Endothelial cell of umbilical vein (primary cell): ENCODE measurements around the gene PRR11. TPM values are rescaled to one million over a fixed set of nuclear protein-coding genes. Genes with fewer than 3 reads are reported as not detected.

ENCODE experiments used
- BruUV-seq: library from RNA; stranded (reverse); fragments of 400-500 nt; replicated peaks from 2 replicates; lab custom pipeline; 2021; lab: Mats Ljungman, UMichigan
- CTCF ChIA-PET: fragments of 300-600, 350-600 bp; sonication (Branson Sonifier 250); formaldehyde crosslinking; loops from one replicate; lab custom pipeline; 2021; ENCODE audit warnings: antibody characterized with exemption, inconsistent platforms; lab: Charles Lee
- POLR2A ChIA-PET: fragments of 300-600, 350-600 bp; sonication (Branson Sonifier 250); formaldehyde crosslinking; loops from one replicate; lab custom pipeline; 2021; ENCODE audit warnings: antibody characterized with exemption, inconsistent platforms; lab: Charles Lee
- DNase-seq: peaks from one replicate; pipeline ENCODE4 v3.0.0-alpha.2; 2011; ENCODE audit warnings: low read depth, low spot score
- FAIRE-seq: peaks from 2 replicates; lab custom pipeline; 2011; peaks lifted over from hg19 to GRCh38; lab: Jason Lieb, UNC
- H2AFZ ChIP-seq: 2 replicates; pipeline ENCODE4 v1.6.0; 2012; ENCODE audit warnings: low read depth, low read length, control low read depth, inconsistent platforms
- H3K27ac ChIP-seq: 2 replicates; pipeline ENCODE4 v1.5.1; 2011; ENCODE audit warnings: low read depth, mild to moderate bottlenecking, control low read depth, low read length, moderate library complexity; ENCODE audit not compliant: insufficient read depth
- H3K27me3 ChIP-seq, 2 experiments: 2 replicates each; pipeline versions ENCODE4 v1.6.0 to v1.6.1; 2011; ENCODE audit warnings: low read length in 2 of 2, mixed read lengths in 1 of 2; ENCODE audit not compliant: control insufficient read depth in 2 of 2, insufficient read depth in 2 of 2
- H3K36me3 ChIP-seq, 2 experiments: 2 replicates in 1 of 2; 3 replicates in 1 of 2; pipeline ENCODE4 v1.5.1; 2011; ENCODE audit warnings: low read length in 2 of 2, mild to moderate bottlenecking in 1 of 2, moderate library complexity in 1 of 2; ENCODE audit not compliant: control insufficient read depth in 2 of 2, insufficient read depth in 2 of 2; ENCODE audit errors: extremely low read depth in 1 of 2
- H3K4me1 ChIP-seq: 3 replicates; pipeline ENCODE4 v1.5.1; 2011; ENCODE audit warnings: mild to moderate bottlenecking, low read length; ENCODE audit not compliant: control insufficient read depth, insufficient read depth; ENCODE audit errors: extremely low read depth
- H3K4me2 ChIP-seq: 2 replicates; pipeline ENCODE4 v1.6.1; 2011; ENCODE audit warnings: low read length, control low read depth, mixed read lengths; ENCODE audit not compliant: insufficient read depth
- H3K4me3 ChIP-seq, 3 experiments: fragments of 200-600 bp in 1 of 3; sonication (generic), shearing (Covaris generic) in 1 of 3; replicated peaks in 1 of 3; 2 replicates each; pipeline ENCODE4 v1.5.1; 2011 to 2016; ENCODE audit warnings: control low read depth in 3 of 3, low read length in 3 of 3, mild to moderate bottlenecking in 2 of 3, inconsistent platforms in 1 of 3, low read depth in 1 of 3, moderate library complexity in 1 of 3; ENCODE audit not compliant: insufficient read depth in 1 of 3
- H3K79me2 ChIP-seq: 2 replicates; pipeline ENCODE4 v1.6.0; 2012; ENCODE audit warnings: low read length, inconsistent platforms; ENCODE audit not compliant: control insufficient read depth, insufficient read depth
- H3K9ac ChIP-seq: replicated peaks from 2 replicates; pipeline ENCODE3; 2011; ENCODE audit warnings: low read length, control low read depth; ENCODE audit not compliant: insufficient read depth; ENCODE audit errors: extremely low read depth
- H3K9me1 ChIP-seq: replicated peaks from 3 replicates; pipeline ENCODE4 v1.6.0; 2011; ENCODE audit warnings: mild to moderate bottlenecking, low read length; ENCODE audit not compliant: control insufficient read depth, insufficient read depth; ENCODE audit errors: extremely low read depth
- H3K9me3 ChIP-seq: replicated peaks from 2 replicates; pipeline ENCODE4 v1.5.1; 2012; ENCODE audit warnings: low read length, inconsistent platforms; ENCODE audit not compliant: control insufficient read depth, insufficient read depth
- H4K20me1 ChIP-seq: replicated peaks from 2 replicates; pipeline ENCODE3; 2011; ENCODE audit warnings: mild to moderate bottlenecking, low read length; ENCODE audit not compliant: control insufficient read depth, insufficient read depth; ENCODE audit errors: extremely low read depth
- EZH2 ChIP-seq: IDR thresholded peaks from 2 replicates; pipeline ENCODE4 v1.6.1; 2012; ENCODE audit warnings: borderline replicate concordance, low read depth, mild to moderate bottlenecking, moderate library complexity, low read length, inconsistent platforms; ENCODE audit not compliant: severe bottlenecking
- FOS ChIP-seq: IDR thresholded peaks from 2 replicates; pipeline ENCODE4 v1.6.1; 2011; ENCODE audit warnings: mild to moderate bottlenecking, low read length, moderate library complexity, borderline replicate concordance; ENCODE audit not compliant: insufficient read depth
- GATA2 ChIP-seq: IDR thresholded peaks from 2 replicates; pipeline ENCODE4 v1.7.0; 2011; ENCODE audit warnings: low read depth, mild to moderate bottlenecking, moderate library complexity, mixed read lengths, low read length; ENCODE audit not compliant: insufficient read length, insufficient read depth
- JUN ChIP-seq: IDR thresholded peaks from 2 replicates; pipeline ENCODE4 v1.6.1; 2011; ENCODE audit warnings: borderline replicate concordance, low read depth; ENCODE audit not compliant: insufficient read length, insufficient read depth
- MYC ChIP-seq: IDR thresholded peaks from one replicate; pipeline ENCODE4 v1.6.1; 2011; ENCODE audit warnings: mild to moderate bottlenecking, low read depth, low read length
- POLR2A ChIP-seq: IDR thresholded peaks from 2 replicates; pipeline ENCODE4 v1.6.1; 2012; ENCODE audit warnings: low read depth, mild to moderate bottlenecking, control low read depth, low read length
- POLR2AphosphoS5 ChIP-seq: IDR thresholded peaks from 2 replicates; pipeline ENCODE4 v1.6.1; 2012; ENCODE audit warnings: low read depth, mild to moderate bottlenecking, control low read depth, low read length, moderate library complexity; ENCODE audit not compliant: insufficient read depth
- dilution Hi-C: fragments of 300-500 bp; cut with MboI; formaldehyde crosslinking; loops from one replicate; pipeline ENCODE4 v1.15.0; 2019; ENCODE audit warnings: low sequenced_read_pairs; ENCODE audit not compliant: extremely low pct_ligation_motif_present
- intact Hi-C: fragments of 100-400 bp; cut with micrococcal nuclease; formaldehyde crosslinking; loops from one replicate; pipeline ENCODE4 v1.10.0; 2022
- polyA plus RNA-seq, 4 experiments: library from polyadenylated mRNA; depleted of rRNA in 3 of 4; stranded (reverse) in 3 of 4; unstranded in 1 of 4; fragments of >200 nt; gene quantifications; 2 replicates each; pipeline versions ENCODE4 v1.2.1 to v1.2.3, GENCODE V29; 2011 to 2012; ENCODE audit warnings: missing spikeins in 1 of 4
- total RNA-seq: library from RNA; stranded (reverse); gene quantifications from 2 replicates; pipeline ENCODE4 v1.2.3, GENCODE V29; 2021
- TF ChIP-seq, protein P1 (sequence below): IDR thresholded peaks from 2 replicates; pipeline ENCODE4 v1.6.1; 2011; ENCODE audit not compliant: insufficient read depth, insufficient read length
- TF ChIP-seq, protein P2 (sequence below), 2 donors: IDR thresholded peaks; 1 replicate in 1 of 2; 2 replicates in 1 of 2; pipeline ENCODE4 v1.5.1; 2011; ENCODE audit warnings: low read length in 2 of 2, mild to moderate bottlenecking in 2 of 2, moderate library complexity in 2 of 2, control low read depth in 1 of 2, inconsistent platforms in 1 of 2, low read depth in 1 of 2; ENCODE audit not compliant: insufficient read depth in 1 of 2; ENCODE audit errors: extremely low read depth in 1 of 2

PRR11 gene
- total and polyA plus RNA-seq, 2 donors (not counting 3 experiments of a cell fraction or from before 2014, with no cell fraction given), result 28.8 to 86.3 TPM

GRCh38 chr17:59160157-59161025 is 4.8 kb downstream of the PRR11 start:
- DNase-seq (peak; percentile 16), FAIRE-seq (no peak)
- POLR2A ChIA-PET, result no interaction called here
- Histone ChIP-seq H3K9me1 (no peaks in the 10 kb centered on the region), H3K4me1 (peaks cover 34% of the 10 kb centered on the region), H3K4me2 (peak overlapping the region; percentile 60), H3K27ac (peak overlapping the region; percentile 20), H3K36me3 (no peaks in the 10 kb centered on the region), H3K79me2 (peaks cover 94% of the 10 kb centered on the region), H2AFZ (no peak overlapping the region), H3K4me3 (no peak overlapping the region), H3K9me3 (no peaks in the 10 kb centered on the region), H4K20me1 (no peaks in the 10 kb centered on the region), H3K27me3 (no peaks in the 10 kb centered on the region), H3K9ac (peak overlapping the region; percentile 10)
- intact Hi-C loops (no loop called here), dilution Hi-C loops (no loop called here)
- CTCF ChIA-PET, result no interaction called here
- TF ChIP-seq EZH2, result no peak
- TF ChIP-seq POLR2A, result no peak
- TF ChIP-seq JUN, result no peak
- no TSS peak for BruUV-seq

GRCh38 chr17:59161477-59161876 is 5.9 kb downstream of the PRR11 start:
- Histone ChIP-seq H3K9me3 (no peaks in the 10 kb centered on the region), H3K4me2 (no peak overlapping the region), H3K4me1 (peaks cover 29% of the 10 kb centered on the region), H3K9ac (no peak overlapping the region), H3K9me1 (no peaks in the 10 kb centered on the region), H4K20me1 (no peaks in the 10 kb centered on the region), H3K79me2 (peaks cover 94% of the 10 kb centered on the region), H3K4me3 (no peak overlapping the region), H2AFZ (no peak overlapping the region), H3K27ac (no peak overlapping the region), H3K27me3 (no peaks in the 10 kb centered on the region), H3K36me3 (no peaks in the 10 kb centered on the region)
- CTCF ChIA-PET, result no interaction called here
- no peak for FAIRE-seq
- dilution Hi-C loops, result no loop called here
- DNase-seq, result no peak
- intact Hi-C loops, result no loop called here
- POLR2A ChIA-PET, result no interaction called here
- BruUV-seq, result no TSS peak
- no peak for TF ChIP-seq MYC
- TF ChIP-seq POLR2A, result no peak
- TF ChIP-seq POLR2AphosphoS5, result no peak
- TF ChIP-seq, protein P1, sequence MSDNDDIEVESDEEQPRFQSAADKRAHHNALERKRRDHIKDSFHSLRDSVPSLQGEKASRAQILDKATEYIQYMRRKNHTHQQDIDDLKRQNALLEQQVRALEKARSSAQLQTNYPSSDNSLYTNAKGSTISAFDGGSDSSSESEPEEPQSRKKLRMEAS, result no peak
- no peak for TF ChIP-seq FOS
- TF ChIP-seq, protein P2, sequence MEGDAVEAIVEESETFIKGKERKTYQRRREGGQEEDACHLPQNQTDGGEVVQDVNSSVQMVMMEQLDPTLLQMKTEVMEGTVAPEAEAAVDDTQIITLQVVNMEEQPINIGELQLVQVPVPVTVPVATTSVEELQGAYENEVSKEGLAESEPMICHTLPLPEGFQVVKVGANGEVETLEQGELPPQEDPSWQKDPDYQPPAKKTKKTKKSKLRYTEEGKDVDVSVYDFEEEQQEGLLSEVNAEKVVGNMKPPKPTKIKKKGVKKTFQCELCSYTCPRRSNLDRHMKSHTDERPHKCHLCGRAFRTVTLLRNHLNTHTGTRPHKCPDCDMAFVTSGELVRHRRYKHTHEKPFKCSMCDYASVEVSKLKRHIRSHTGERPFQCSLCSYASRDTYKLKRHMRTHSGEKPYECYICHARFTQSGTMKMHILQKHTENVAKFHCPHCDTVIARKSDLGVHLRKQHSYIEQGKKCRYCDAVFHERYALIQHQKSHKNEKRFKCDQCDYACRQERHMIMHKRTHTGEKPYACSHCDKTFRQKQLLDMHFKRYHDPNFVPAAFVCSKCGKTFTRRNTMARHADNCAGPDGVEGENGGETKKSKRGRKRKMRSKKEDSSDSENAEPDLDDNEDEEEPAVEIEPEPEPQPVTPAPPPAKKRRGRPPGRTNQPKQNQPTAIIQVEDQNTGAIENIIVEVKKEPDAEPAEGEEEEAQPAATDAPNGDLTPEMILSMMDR (IDR thresholded peaks at IDR 0.05; ENCODE audit: extremely low read depth in 1 of 2, insufficient read depth in 1 of 2, low read depth in 1 of 2, low read length in 2 of 2), result no peak
- TF ChIP-seq EZH2, result no peak
- TF ChIP-seq JUN, result no peak
- TF ChIP-seq GATA2, result no peak
